Activated CD8-positive, alpha-beta T cell treated with anti-CD3 and anti-CD28 coated beads for 36 hours (primary cell): Measurements from ENCODE around the gene VAV2. TPM values are rescaled to one million over a fixed set of nuclear protein-coding genes. Genes with fewer than 3 reads are reported as not detected.

Experiments used
- ATAC-seq: fragments of 200-7000 bp; cut with Tn5 transposase; one replicate; pipeline ENCODE4 v1.10.0; 2021; ENCODE audit warnings: mild to moderate bottlenecking, moderate library complexity
- CTCF ChIA-PET: fragments of 350-600 bp; sonication (Branson Sonifier 250); formaldehyde crosslinking; loops from one replicate; lab custom pipeline; 2021; ENCODE audit warnings: antibody characterized with exemption; lab: Charles Lee
- POLR2A ChIA-PET: fragments of 350-600 bp; sonication (Branson Sonifier 250); formaldehyde crosslinking; loops from one replicate; lab custom pipeline; 2021; ENCODE audit warnings: antibody characterized with exemption; lab: Charles Lee
- DNase-seq: peaks from one replicate; pipeline ENCODE4 v3.0.0-alpha.2; 2020
- H3K27ac Mint-ChIP-seq: one replicate; pipeline ENCODE4 v1.8.0; 2021; ENCODE audit warnings: mild to moderate bottlenecking, mixed read lengths
- H3K27me3 Mint-ChIP-seq: one replicate; pipeline ENCODE4 v1.8.0; 2021; ENCODE audit warnings: mixed read lengths
- H3K36me3 Mint-ChIP-seq: one replicate; pipeline ENCODE4 v1.8.0; 2021; ENCODE audit warnings: low read depth, mixed read lengths
- H3K4me1 Mint-ChIP-seq: one replicate; pipeline ENCODE4 v1.8.0; 2021; ENCODE audit warnings: low read depth, mixed read lengths
- H3K4me3 Mint-ChIP-seq: one replicate; pipeline ENCODE4 v1.8.0; 2021; ENCODE audit warnings: mild to moderate bottlenecking, moderate library complexity, mixed read lengths
- H3K9me3 Mint-ChIP-seq: one replicate; pipeline ENCODE4 v1.8.0; 2021; ENCODE audit warnings: mixed read lengths
- CTCF ChIP-seq: fragments of 200-600 bp; IDR thresholded peaks from one replicate; pipeline ENCODE4 v1.8.0; 2022; ENCODE audit warnings: antibody characterized with exemption, mild to moderate bottlenecking
- intact Hi-C: fragments of 100-400 bp; cut with micrococcal nuclease; formaldehyde crosslinking; loops from one replicate; pipeline ENCODE4 v1.10.0; 2022
- total RNA-seq, 2 experiments: library from RNA; stranded (reverse); gene quantifications; one replicate each; pipeline ENCODE4 v1.2.3, GENCODE V29; 2021

The VAV2 gene
- total RNA-seq, 2 experiments from 2014 or later = 5.1 to 5.4 TPM

DNA sequence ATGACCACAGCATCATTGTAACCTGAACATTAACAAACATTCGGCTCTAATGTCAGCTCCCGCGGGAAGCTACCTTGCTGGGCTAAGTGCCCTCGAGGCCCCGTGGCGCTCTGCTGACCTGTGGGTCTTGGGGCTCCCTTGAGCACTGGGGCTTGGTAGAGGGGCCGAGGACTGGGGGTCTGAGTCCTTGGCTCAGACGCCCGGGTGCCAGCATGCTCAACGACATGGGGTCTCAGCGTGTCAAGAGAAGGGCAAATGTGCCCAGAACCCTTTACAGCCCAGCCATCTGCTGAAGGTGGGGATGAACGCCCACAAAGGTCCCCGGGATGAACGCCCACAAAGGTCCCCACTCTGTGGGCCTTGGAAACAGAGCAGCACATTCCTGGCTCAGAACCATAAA is 214.3 kb downstream of the VAV2 start:
- DNase-seq = no peak
- TF ChIP-seq CTCF = no peak
- ChIA-PET CTCF (interaction anchor here (1.3 kb wide), 1 partner anchor 35 kb away, joined by 4 read pairs; no protein-coding TSS in a partner anchor), POLR2A (no interaction called here)
- Mint-ChIP-seq H3K9me3 (no peaks in the 10 kb centered on the region), H3K36me3 (no peaks in the 10 kb centered on the region), H3K27ac (no peak overlapping the region), H3K4me3 (no peak overlapping the region), H3K27me3 (no peaks in the 10 kb centered on the region), H3K4me1 (no peaks in the 10 kb centered on the region)
- intact Hi-C loops = no loop called here
- ATAC-seq = no peak

GRCh38 chr9:133777068-133777791 is 214.9 kb downstream of the VAV2 start:
- Mint-ChIP-seq H3K27ac (no peak overlapping the region), H3K9me3 (no peaks in the 10 kb centered on the region), H3K36me3 (no peaks in the 10 kb centered on the region), H3K27me3 (no peaks in the 10 kb centered on the region), H3K4me3 (no peak overlapping the region), H3K4me1 (no peaks in the 10 kb centered on the region)
- no peak for ATAC-seq
- CTCF ChIA-PET = interaction anchor here (1.0 to 1.3 kb wide), 2 partner anchors 35 to 179 kb away, joined by 4 read pairs; no protein-coding TSS in a partner anchor
- POLR2A ChIA-PET = no interaction called here
- intact Hi-C loops = no loop called here
- no peak for DNase-seq
- no peak for TF ChIP-seq CTCF

DNA sequence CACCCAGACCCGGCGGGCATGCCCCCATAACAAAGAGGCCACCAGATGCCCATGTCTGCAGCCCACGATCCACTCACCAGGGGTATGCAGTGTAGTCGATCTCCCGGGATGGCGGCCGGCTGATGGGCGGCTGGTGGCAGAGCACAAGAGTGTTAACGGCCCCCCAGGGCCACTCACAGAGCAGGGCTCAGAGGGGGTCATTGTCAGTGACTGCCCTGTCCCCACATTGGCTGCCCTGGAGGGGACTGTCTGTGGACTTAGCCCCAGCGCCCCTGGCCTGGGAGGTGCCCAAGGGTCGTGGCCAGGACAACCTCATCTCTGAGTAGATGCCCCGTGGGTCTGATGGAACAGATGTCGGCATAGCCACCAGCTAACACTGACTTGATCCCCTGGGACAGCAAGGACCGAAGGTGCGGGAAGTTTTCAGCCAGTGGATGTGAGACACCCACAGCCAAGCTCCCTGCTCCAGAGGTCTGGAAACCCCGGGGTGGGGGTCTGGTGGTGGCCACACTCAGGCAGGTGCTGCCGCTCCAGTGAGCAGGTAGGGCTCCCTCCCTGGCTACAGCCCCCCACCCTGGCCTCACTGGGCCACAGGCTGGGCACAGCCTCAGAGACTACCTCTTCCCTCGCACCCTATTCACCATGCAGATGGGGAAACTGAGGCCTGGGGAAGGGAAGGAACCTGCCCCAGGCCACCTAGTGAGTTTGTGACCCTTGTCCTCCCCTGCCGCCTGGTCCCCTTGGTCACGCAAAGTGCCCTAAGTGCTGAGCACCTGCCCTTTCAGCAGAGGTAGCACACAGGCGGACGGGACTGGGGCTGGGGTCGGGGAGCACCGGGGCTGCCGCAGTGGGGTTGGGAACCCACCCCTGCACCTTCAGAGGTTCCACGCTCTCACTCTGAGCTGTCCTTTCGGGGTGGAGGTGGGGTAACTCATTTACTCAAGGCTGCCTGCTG is 215.9 kb downstream of the VAV2 start:
- Mint-ChIP-seq H3K27me3 (no peaks in the 10 kb centered on the region), H3K4me3 (no peak overlapping the region), H3K4me1 (no peaks in the 10 kb centered on the region), H3K36me3 (no peaks in the 10 kb centered on the region), H3K9me3 (no peaks in the 10 kb centered on the region), H3K27ac (no peak overlapping the region)
- POLR2A ChIA-PET = no interaction called here
- no peak for ATAC-seq
- TF ChIP-seq CTCF = no peak
- intact Hi-C loops = no loop called here
- no peak for DNase-seq
- CTCF ChIA-PET = interaction anchor here (1.0 to 1.3 kb wide), 2 partner anchors 34 to 180 kb away, joined by 4 read pairs; no protein-coding TSS in a partner anchor

- ChIA-PET CTCF (interaction anchor here (2.7 kb wide), 1 partner anchor 33 kb away, joined by 8 read pairs; no protein-coding TSS in a partner anchor), POLR2A (no interaction called here)
- DNase-seq = no peak
- H3K27me3 Mint-ChIP-seq = no peaks in the 10 kb centered on the region
- H3K9me3 Mint-ChIP-seq = no peaks in the 10 kb centered on the region
- intact Hi-C loops = no loop called here
- H3K27ac Mint-ChIP-seq = no peak overlapping the region
- TF ChIP-seq CTCF = no peak
- no peaks in the 10 kb centered on the region for H3K4me1 Mint-ChIP-seq
- ATAC-seq = no peak
- no peak overlapping the region for H3K4me3 Mint-ChIP-seq
- no peaks in the 10 kb centered on the region for H3K36me3 Mint-ChIP-seq
These were observed 216.8 kb downstream of the VAV2 start for GRCh38 chr9:133775291-133775690.
